Activated naive CD4-positive, alpha-beta T cell treated with anti-CD3 and anti-CD28 coated beads, Interleukin-2, amount 50 U/mL, for 72 hours (primary cell): ENCODE results near the gene DNAH1. TPM values are rescaled to one million over a fixed set of nuclear protein-coding genes. Genes with fewer than 3 reads are reported as not detected.

Source experiments
- ATAC-seq, 2 donors: fragments of 150-1000 bp; cut with Tn5 transposase; 2 replicates each; pipeline ENCODE4 v1.10.0; 2021; ENCODE audit warnings: mild to moderate bottlenecking in 2 of 2, moderate library complexity in 2 of 2
- DNase-seq, 2 donors: peaks; one replicate each; pipeline ENCODE4 v3.0.0; 2021 to 2022; ENCODE audit warnings: low spot score in 2 of 2
- H3K27ac Mint-ChIP-seq, 2 donors: one replicate each; pipeline ENCODE4 v1.8.0; 2022; ENCODE audit warnings: mild to moderate bottlenecking in 2 of 2, mixed read lengths in 2 of 2
- H3K36me3 Mint-ChIP-seq, 2 donors: one replicate each; pipeline ENCODE4 v1.8.0; 2022; ENCODE audit warnings: mixed read lengths in 2 of 2
- H3K9me3 Mint-ChIP-seq, 2 donors: one replicate each; pipeline ENCODE4 v1.8.0; 2022; ENCODE audit warnings: mixed read lengths in 2 of 2
- total RNA-seq, 2 donors: library from RNA; stranded (reverse); gene quantifications; one replicate each; pipeline ENCODE4 v1.2.3, GENCODE V29; 2022

DNAH1 gene
- total RNA-seq, 2 donors from 2014 or later: 17.5 to 19.8 TPM

DNA sequence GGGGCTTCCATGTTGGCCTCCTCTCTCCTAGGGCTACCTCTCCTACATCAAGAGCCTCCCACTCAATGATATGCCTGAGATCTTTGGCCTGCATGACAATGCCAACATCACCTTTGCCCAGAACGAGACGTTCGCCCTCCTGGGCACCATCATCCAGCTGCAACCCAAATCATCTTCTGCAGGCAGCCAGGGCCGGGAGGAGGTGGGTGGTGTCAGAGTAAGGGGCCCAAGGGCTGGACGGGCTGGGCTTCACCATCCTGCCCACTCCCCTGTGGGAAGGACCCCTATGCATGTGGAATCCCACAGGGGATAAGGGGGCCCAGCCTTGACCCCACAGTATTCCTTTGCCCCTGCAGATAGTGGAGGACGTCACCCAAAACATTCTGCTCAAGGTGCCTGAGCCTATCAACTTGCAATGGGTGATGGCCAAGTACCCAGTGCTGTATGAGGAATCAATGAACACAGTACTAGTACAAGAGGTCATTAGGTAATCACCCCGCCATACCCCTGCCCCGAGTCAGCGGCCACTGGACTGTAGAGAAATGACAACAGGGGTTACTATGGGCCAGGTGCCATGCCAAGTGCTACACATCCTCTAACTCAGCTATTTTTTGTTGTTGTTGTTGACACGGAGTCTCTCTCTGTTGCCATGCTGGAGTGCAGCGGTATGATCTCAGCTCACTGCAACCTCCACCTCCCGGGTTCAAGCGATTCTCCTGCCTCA, 81.7 kb downstream of the DNAH1 start:
- no peaks in the 10 kb centered on the region for H3K36me3 Mint-ChIP-seq
- ATAC-seq (no peak), DNase-seq (no peak)
- H3K9me3 Mint-ChIP-seq: no peaks in the 10 kb centered on the region
- no peak overlapping the region for H3K27ac Mint-ChIP-seq

DNA sequence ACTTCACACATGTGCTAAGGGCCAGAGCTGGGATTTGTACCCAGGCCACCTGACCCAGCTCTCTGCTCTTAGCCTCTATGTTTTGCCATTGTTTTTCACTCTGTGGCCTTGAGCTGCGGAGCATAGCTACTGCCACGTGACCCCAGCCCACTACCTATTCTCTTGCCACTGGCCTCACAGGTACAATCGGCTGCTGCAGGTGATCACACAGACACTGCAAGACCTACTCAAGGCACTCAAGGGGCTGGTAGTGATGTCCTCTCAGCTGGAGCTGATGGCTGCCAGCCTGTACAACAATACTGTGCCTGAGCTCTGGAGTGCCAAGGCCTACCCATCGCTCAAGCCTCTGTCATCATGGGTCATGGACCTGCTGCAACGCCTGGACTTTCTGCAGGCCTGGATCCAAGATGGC, 82.6 kb downstream of the DNAH1 start:
- H3K9me3 Mint-ChIP-seq: no peaks in the 10 kb centered on the region
- DNase-seq: no peak
- H3K27ac Mint-ChIP-seq: peak overlapping the region in 1 of 2 donors; percentile 48
- ATAC-seq: no peak
- no peaks in the 10 kb centered on the region for H3K36me3 Mint-ChIP-seq

DNA sequence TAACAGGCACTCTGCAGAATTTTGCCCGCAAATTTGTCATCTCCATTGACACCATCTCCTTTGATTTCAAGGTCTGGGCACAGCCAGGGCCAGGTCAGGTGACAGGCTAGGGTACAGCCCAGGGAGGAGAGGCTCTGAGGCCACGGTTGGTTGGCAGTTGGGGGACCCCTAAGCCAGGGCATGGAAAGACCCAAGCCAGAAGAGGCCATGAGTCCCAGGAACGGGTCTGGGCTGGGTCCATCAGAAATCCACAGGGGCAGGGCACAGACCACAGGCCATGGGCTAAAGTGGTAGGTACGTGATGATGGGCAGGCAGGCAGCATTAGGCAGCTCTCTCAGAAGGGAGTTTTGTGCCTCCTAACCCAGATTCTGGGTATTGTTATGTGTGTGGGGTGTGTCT, 83.0 kb downstream of the DNAH1 start:
- no peak for DNase-seq
- ATAC-seq: peak in 1 of 2 donors; percentile 1

DNA sequence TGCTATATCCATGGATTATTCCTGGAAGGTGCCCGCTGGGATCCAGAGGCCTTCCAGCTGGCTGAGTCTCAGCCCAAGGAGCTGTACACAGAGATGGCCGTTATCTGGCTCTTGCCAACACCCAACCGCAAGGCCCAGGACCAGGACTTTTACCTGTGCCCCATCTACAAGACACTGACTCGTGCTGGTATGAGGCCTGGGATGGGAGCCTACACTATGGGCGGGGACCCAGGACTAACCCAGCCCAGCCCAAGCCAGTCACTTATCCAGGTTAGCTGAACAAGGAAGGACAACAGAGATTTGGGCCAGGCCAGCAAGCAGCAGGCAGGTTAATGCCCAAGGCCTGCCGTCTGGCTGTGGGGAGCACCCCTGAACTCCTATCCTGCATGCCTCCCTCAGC, 83.5 kb downstream of the DNAH1 start:
- Mint-ChIP-seq H3K27ac (no peak overlapping the region), H3K9me3 (no peaks in the 10 kb centered on the region), H3K36me3 (no peaks in the 10 kb centered on the region)
- no peak for DNase-seq
- ATAC-seq: peak in 1 of 2 donors; percentile 11

More for the DNA sequence above, 83.0 kb downstream of the DNAH1 start:
- Mint-ChIP-seq H3K9me3 (no peaks in the 10 kb centered on the region), H3K36me3 (no peaks in the 10 kb centered on the region), H3K27ac (peak overlapping the region in 1 of 2 donors; percentile 48)

DNA sequence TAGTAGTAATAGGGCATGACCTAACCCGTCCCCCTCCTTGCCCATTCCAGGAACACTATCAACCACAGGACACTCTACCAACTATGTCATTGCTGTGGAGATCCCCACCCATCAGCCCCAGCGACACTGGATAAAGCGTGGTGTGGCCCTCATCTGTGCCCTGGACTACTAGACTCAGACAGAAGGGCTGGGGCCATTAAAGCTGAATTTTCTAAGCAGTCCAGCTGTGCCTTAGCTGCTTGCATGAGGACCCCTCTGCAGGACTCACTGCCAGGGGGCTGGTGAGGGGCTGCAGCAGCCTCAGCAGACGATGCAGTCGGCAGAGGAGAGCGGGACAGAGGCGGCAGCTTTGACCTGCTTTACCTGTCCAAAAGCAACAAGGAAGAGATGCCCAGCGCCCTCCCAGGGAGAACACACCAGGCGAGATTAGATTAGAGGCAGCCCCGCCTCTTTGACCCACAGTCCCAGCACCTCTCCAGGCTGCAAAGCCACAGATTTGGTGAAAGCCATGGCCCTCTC, 84.2 kb downstream of the DNAH1 start:
- DNase-seq (no peak), ATAC-seq (no peak)
- H3K27ac Mint-ChIP-seq: no peak overlapping the region
- H3K9me3 Mint-ChIP-seq: no peaks in the 10 kb centered on the region
- peaks cover 4% of the 10 kb centered on the region in 2 donors for H3K36me3 Mint-ChIP-seq

DNA sequence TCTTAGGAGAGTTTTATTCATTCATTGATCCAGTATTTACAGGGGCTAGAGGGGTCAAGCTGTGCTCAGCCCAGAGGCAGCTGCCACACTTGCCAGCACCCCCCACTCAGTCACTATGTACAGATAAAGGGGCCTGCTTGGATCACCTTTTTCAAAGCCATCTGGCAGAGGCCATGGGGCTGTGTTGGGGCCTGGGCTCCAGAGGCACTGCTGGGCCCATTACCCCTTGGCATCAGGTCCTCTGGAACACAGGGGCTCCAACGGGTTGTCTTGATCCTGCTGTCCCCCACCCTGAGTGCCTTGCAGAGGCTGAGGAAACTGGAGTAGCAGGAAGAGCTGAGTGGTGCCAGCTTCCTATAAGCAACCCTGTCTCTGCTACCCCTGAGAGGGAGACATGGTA, 84.9 kb downstream of the DNAH1 start:
- peaks cover 5% of the 10 kb centered on the region in 2 donors for H3K36me3 Mint-ChIP-seq
- ATAC-seq: no peak

DNA sequence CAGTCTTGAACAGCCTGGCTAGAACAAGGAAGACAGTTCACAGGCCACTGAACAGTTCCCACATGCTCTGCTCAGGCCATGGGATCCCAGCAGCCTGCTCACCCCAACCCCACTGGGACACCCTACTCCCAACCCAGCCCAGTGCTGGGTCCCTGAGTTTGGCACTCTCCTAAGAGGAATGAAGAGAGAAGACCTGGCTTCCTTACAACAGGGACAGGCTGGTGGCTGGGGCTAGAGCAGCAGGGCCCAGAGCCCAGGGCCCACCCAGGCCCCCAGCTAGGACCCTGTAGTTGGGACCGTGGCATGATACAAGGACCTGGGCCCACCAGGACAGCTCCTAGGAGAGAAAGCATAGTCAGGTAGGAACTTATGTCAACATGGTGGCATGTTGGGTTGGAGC, 85.4 kb downstream of the DNAH1 start:
- Mint-ChIP-seq H3K36me3 (peaks cover 5% of the 10 kb centered on the region in 2 donors), H3K27ac (peak overlapping the region; percentile 11 to 91), H3K9me3 (no peaks in the 10 kb centered on the region)
- no peak for ATAC-seq
- no peak for DNase-seq

More for the DNA sequence above, 84.9 kb downstream of the DNAH1 start:
- DNase-seq: no peak
- Mint-ChIP-seq H3K9me3 (no peaks in the 10 kb centered on the region), H3K27ac (peak overlapping the region; percentile 11 to 91)

DNA sequence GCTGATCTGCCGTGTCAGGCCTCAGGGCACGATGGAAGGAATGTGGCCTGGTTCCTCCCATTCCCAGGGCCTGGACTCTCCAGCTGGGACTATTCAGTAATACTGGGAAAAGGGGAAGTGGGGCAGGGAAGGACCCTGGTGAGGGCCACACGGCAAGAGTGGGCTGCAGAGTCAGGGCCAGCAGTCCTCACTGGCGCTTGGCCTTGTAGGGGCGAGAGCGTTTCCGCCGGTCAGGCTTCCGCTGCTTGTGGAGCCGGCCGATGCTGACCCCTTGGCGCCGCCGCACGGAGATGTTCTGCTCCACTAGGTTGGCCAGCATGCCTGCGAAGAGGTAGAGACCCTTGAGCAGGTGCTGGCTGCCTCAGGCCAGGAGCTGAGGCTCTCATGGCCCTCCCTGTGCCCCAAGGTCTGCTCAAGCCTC, 86.0 kb downstream of the DNAH1 start:
- Mint-ChIP-seq H3K36me3 (peaks cover 5 to 9% of the 10 kb centered on the region in 2 donors), H3K27ac (peak overlapping the region in 1 of 2 donors; percentile 14), H3K9me3 (no peaks in the 10 kb centered on the region)
- no peak for ATAC-seq
- no peak for DNase-seq

DNA sequence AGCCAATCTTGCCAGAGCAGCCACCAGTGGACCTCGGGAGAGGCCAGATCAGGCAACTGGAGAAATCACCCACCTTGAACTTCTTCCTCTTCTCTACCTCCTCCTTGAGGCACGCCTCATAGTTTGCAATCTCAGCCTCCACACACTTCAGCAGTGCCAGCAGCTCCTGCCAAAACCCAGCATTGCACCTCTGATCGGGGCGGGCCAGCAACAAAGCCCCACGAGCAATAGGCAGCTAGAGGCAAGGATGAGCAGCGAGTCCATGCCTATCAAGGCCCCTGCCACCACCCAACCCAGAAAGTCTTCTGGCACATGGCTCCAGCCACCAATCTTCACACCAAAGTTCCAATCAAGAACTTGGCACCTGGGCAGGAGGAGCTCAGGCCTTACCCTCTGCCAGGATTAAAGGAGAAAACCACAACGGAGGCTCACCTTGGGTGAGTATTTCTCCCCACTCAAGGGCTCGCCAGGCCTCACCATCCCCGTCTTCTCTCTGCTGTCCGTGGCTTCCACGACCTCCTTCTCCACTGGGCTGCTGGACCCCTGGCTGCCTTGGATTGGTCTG, 86.7 kb downstream of the DNAH1 start:
- ATAC-seq (no peak), DNase-seq (no peak)
- Mint-ChIP-seq H3K9me3 (no peaks in the 10 kb centered on the region), H3K27ac (peak overlapping the region; percentile 63 to 88), H3K36me3 (peaks cover 5 to 16% of the 10 kb centered on the region in 2 donors)

DNA sequence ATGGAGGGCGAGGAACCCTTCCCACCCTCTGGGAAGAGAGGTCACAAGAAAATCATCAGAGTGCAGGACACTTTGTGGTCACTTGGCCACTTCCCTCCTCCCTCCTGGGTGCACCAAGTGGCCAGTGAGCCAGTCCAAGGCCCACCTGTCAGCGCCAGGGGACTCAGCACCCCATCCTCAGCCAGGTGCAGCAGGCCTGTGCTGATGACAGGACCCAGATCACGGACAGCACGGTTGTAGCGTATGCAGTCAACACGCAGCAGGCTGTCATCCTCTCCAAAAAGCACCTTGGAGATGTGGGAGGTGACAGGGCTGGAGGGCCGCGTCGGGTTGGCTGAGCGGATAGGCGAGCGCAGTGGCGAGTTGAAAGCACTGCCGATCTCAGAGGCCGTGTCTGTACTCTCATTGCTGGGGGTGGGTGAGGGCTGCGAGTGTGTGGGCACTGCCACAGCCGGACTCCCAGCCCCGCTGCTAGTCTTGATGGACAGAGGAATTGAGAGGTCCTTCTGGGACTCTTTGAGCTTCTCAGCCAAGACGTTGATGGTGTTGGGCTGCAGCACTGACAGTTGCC, 87.2 kb downstream of the DNAH1 start:
- peaks cover 6 to 22% of the 10 kb centered on the region in 2 donors for H3K36me3 Mint-ChIP-seq
- ATAC-seq: no peak

DNA sequence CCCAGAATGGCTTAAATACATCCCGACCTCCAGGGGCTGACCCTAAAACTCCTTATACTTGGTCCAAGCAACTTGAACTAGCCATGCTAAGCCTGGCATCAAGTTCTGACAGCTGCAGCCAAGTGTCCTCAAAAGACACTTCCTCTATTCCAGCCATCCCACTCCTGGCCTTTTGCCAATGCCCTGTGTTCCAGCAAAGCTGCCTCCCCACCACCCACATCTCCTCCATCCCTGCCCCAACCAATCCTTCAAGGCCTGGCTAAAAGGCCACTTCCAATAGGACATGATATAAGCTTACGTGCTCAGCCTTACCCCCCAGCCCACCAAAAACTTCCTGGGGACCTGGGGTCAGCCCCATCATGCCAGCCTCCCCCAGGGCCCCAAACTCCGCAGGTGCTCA, 87.8 kb downstream of the DNAH1 start:
- DNase-seq (no peak), ATAC-seq (no peak)
- no peak overlapping the region for H3K27ac Mint-ChIP-seq
- peaks cover 12 to 28% of the 10 kb centered on the region in 2 donors for H3K36me3 Mint-ChIP-seq
- H3K9me3 Mint-ChIP-seq: no peaks in the 10 kb centered on the region

More for the DNA sequence above, 87.2 kb downstream of the DNAH1 start:
- Mint-ChIP-seq H3K9me3 (no peaks in the 10 kb centered on the region), H3K27ac (peak overlapping the region; percentile 63 to 88)
- no peak for DNase-seq

DNA sequence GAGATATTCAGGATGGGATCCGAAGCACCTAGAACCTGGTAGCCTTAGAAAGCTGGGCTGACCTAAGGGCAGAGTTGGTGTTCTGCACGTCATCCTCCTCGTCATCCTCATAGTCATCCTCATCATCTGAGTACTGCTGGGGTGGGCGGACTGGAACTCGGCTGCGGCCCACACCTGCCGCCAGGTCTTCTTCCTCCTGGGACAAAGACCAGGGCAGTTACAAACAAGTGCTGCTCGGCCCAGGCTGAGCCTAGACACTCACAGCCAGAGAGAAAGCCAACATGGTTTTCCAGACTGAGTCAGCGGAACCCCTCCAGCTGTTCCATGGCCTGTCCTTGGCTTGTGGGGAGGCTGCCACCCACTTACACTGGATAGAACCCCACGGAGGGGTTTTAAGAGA, 88.3 kb downstream of the DNAH1 start:
- Mint-ChIP-seq H3K27ac (no peak overlapping the region), H3K36me3 (peaks cover 15 to 31% of the 10 kb centered on the region in 2 donors), H3K9me3 (no peaks in the 10 kb centered on the region)
- no peak for ATAC-seq
- DNase-seq: no peak

DNA sequence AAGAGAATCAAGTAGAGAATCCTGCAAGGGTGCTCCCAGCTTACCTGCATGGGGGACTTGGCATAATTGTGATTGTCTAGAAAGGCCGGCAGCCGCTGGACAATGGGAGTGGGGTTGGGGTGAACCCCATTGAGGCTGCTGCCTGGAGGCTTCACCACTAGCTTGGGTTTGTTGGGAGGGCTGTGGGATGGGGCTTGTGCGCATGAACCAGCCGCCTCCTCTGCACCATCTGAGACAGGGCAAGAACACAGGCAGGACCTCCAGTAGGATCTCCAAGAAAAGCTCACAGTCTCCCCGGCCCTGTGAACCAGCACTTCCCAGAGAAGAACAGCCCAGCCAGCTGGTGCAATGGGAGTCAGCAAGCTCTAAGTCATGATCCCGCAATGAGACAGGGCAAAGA, 88.9 kb downstream of the DNAH1 start:
- peak overlapping the region; percentile 52 to 93 for H3K27ac Mint-ChIP-seq
- peaks cover 15 to 31% of the 10 kb centered on the region in 2 donors for H3K36me3 Mint-ChIP-seq
- DNase-seq (no peak), ATAC-seq (no peak)
- H3K9me3 Mint-ChIP-seq: no peaks in the 10 kb centered on the region

DNA sequence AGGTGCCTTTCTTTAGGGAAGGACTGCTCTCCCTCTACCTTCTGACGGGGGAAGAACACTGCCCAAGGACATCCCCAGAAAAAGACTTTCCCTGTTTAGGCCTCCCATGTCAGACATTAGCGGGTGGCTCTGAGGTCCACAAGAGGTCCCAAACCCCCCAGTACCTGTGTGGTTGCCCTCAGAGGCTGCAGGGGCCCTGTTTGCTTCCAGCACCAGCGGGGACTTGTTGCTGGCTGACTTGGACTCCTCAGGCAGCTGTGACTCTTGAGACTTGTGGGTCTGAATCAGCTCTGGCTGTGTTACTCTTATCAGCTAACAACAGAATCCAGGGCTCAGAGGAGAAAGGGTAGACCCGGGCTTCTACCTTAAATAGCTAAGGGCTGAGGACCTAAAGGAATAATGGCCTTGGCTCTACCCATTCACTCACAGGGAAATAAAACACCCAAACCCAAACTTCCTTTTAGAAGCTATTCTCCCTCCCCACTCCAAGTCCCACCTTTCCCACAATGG, 89.5 kb downstream of the DNAH1 start:
- Mint-ChIP-seq H3K27ac (peak overlapping the region; percentile 52 to 93), H3K9me3 (no peaks in the 10 kb centered on the region), H3K36me3 (peaks cover 15 to 35% of the 10 kb centered on the region in 2 donors)
- ATAC-seq: no peak
- DNase-seq: no peak

DNA sequence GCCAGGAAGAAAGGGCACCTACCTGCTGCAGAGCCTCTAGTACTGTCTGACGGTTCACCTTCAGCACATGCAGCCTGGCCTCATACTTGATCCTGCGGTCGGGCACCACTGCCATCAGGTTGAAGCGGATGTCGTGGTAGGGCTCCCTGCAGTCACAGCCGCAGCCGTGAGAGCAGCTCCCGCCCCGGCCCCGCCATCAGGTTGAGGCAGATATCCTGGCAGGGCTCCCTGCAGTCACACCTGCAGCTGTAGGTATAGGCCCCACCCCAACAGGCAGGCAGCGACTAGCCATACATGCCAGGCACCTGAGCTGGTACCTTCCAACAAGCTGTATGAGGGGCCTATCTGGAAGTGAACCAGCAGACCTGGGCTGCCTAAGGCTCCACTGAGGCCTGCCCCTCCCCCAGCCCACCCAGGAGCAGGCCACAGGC, 90.1 kb downstream of the DNAH1 start:
- Mint-ChIP-seq H3K36me3 (peaks cover 15 to 40% of the 10 kb centered on the region in 2 donors), H3K27ac (no peak overlapping the region), H3K9me3 (no peaks in the 10 kb centered on the region)
- ATAC-seq (no peak), DNase-seq (no peak)

DNA sequence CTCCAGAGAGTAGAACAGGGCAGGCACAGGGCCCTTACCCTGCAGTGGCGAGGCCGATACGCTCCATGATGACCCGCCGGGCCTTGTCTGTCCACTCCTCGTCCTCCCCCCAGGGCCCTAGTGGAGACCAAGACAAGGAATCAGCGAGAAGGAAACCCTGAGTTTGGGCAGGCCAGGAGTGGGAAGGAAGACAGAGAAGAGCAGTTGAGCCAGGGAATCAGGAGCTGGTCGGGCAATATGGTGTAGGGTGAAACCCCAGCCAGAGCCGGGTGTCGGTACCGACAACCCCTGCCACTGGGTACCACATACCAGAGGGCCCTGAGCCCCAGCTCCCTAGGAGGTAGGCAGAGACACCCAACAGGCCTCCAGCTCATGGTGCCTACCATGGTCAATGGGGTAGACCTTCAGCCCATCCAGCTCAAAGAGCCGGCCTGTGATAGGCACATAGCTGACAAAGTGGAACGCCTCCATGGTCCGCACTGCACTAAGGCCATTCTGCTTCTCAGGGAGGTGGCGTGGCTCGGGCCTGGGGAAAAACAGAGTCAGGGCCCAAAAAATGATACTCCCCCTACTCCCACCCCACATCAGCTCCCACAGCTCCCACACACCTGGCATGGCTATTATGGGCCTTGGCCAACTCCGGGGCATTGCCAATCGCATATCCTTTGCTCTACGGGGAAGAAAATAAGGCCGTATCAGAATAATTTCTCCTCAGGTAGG, 90.8 kb downstream of the DNAH1 start:
- Mint-ChIP-seq H3K27ac (peak overlapping the region in 1 of 2 donors; percentile 62), H3K36me3 (peaks cover 15 to 47% of the 10 kb centered on the region in 2 donors), H3K9me3 (no peaks in the 10 kb centered on the region)
- ATAC-seq (no peak), DNase-seq (no peak)
